ENCODE data around the gene SNRPA1.

GRCh38 chr15:101272584-101272983, 22.5 kb downstream of the SNRPA1 start:
- TF ChIP-seq CTCF (IDR thresholded peaks at IDR 0.05), result no peak
- TF ChIP-seq EP300 (IDR thresholded peaks at IDR 0.05), result no peak

Measured in stomach (tissue), 4 donors.